HCT116 (cell line): ENCODE results near the gene DLG2. TPM values are rescaled to one million over a fixed set of nuclear protein-coding genes. Genes with fewer than 3 reads are reported as not detected.

Experiments
- ATAC-seq: fragments of 200-7000 bp; cut with Tn5 transposase; 2 replicates; pipeline ENCODE4 v1.9.1; 2020; ENCODE audit warnings: mild to moderate bottlenecking, moderate library complexity
- BruUV-seq: library from RNA; stranded (reverse); fragments of 400-500 nt; replicated peaks from 2 replicates; lab custom pipeline; 2021; lab: Mats Ljungman, UMichigan
- CTCF ChIA-PET: fragments of 300-600 bp; sonication (Branson Sonifier 250); formaldehyde crosslinking; loops from one replicate; lab custom pipeline; 2021; ENCODE audit warnings: antibody characterized with exemption; lab: Charles Lee
- POLR2A ChIA-PET: fragments of 300-600, 350-600 bp; sonication (Branson Sonifier 250); formaldehyde crosslinking; loops from one replicate; lab custom pipeline; 2021; ENCODE audit warnings: antibody characterized with exemption; lab: Charles Lee
- RAD21 ChIA-PET, 2 experiments: fragments of 300-600 bp; sonication (Branson Sonifier 250); formaldehyde crosslinking; loops; one replicate each; lab custom pipeline; 2023; ENCODE audit warnings: low total read pairs in 2 of 2; ENCODE audit not compliant: uncharacterized antibody in 2 of 2, unreplicated experiment in 2 of 2, low non-redundant PET in 1 of 2; lab: Charles Lee
- DNase-seq: peaks from one replicate; pipeline ENCODE4 v3.0.0-alpha.2; 2010; ENCODE audit warnings: low read depth, low spot score
- H2AFZ ChIP-seq: fragments of 200-600 bp; shearing (Covaris generic), sonication (generic); 2 replicates; pipeline ENCODE4 v1.6.1; 2017; ENCODE audit warnings: low read depth, mixed run types, mixed read lengths, antibody characterized with exemption, low read length; ENCODE audit not compliant: poor library complexity, severe bottlenecking
- H3K27ac ChIP-seq: 2 replicates; pipeline ENCODE4 v1.5.1; 2012; ENCODE audit warnings: low read depth, low read length
- H3K27me3 ChIP-seq: fragments of 200-600 bp; sonication (generic); 2 replicates; pipeline ENCODE4 v1.6.1; 2016; ENCODE audit warnings: mixed run types, low read length, mixed read lengths; ENCODE audit not compliant: insufficient read depth
- H3K36me3 ChIP-seq, 2 experiments: fragments of 200-500 bp in 1 of 2; fragments of 200-600 bp in 1 of 2; sonication (Bioruptor generic) in 1 of 2; sonication (generic) in 1 of 2; 2 replicates each; pipeline versions ENCODE4 v1.5.1 to v1.6.1; 2014 to 2016; ENCODE audit warnings: low read length in 2 of 2, inconsistent platforms in 1 of 2, mixed read lengths in 1 of 2, mixed run types in 1 of 2; ENCODE audit not compliant: insufficient read depth in 2 of 2, control insufficient read depth in 1 of 2
- H3K4me1 ChIP-seq, 2 experiments: fragments of 200-600 bp in 1 of 2; sonication (generic) in 1 of 2; 2 replicates each; pipeline versions ENCODE4 v1.5.1 to v1.6.1; 2012 to 2017; ENCODE audit warnings: low read length in 2 of 2, inconsistent platforms in 1 of 2, mild to moderate bottlenecking in 1 of 2, mixed read lengths in 1 of 2, mixed run types in 1 of 2, moderate library complexity in 1 of 2; ENCODE audit not compliant: insufficient read depth in 2 of 2, control insufficient read depth in 1 of 2
- H3K4me2 ChIP-seq: fragments of 200-600 bp; sonication (generic); 2 replicates; pipeline ENCODE4 v1.6.1; 2017; ENCODE audit warnings: mixed run types, low read length, mixed read lengths
- H3K4me3 ChIP-seq, 2 experiments: fragments of 200-600 bp in 1 of 2; sonication (generic) in 1 of 2; replicated peaks in 1 of 2; 2 replicates each; pipeline ENCODE4 v1.5.1; 2011 to 2016; ENCODE audit warnings: low read length in 2 of 2, control low read depth in 1 of 2, low read depth in 1 of 2, mild to moderate bottlenecking in 1 of 2, mixed read lengths in 1 of 2, mixed run types in 1 of 2
- H3K79me2 ChIP-seq: fragments of 200-600 bp; sonication (generic); 2 replicates; pipeline ENCODE4 v1.6.1; 2017; ENCODE audit warnings: mild to moderate bottlenecking, mixed run types, low read length, moderate library complexity, mixed read lengths; ENCODE audit not compliant: insufficient read depth
- H3K9ac ChIP-seq: fragments of 200-600 bp; sonication (generic); 2 replicates; pipeline ENCODE4 v1.6.1; 2016; ENCODE audit warnings: low read length, mixed read lengths
- H3K9me2 ChIP-seq: fragments of 200-600 bp; sonication (generic), shearing (Covaris generic); 2 replicates; pipeline ENCODE4 v1.6.1; 2017; ENCODE audit warnings: mixed run types, mild to moderate bottlenecking, moderate library complexity; ENCODE audit not compliant: insufficient read depth
- H3K9me3 ChIP-seq, 2 experiments: fragments of 200-500 bp in 1 of 2; fragments of 200-600 bp in 1 of 2; sonication (Bioruptor generic) in 1 of 2; sonication (generic) in 1 of 2; 2 replicates each; pipeline ENCODE4 v1.6.1; 2014 to 2017; ENCODE audit warnings: low read length in 2 of 2, mixed read lengths in 2 of 2, inconsistent platforms in 1 of 2, low read depth in 1 of 2, mild to moderate bottlenecking in 1 of 2, mixed run types in 1 of 2, moderate library complexity in 1 of 2; ENCODE audit not compliant: control insufficient read depth in 1 of 2, insufficient read depth in 1 of 2
- H4K20me1 ChIP-seq: fragments of 200-600 bp; sonication (generic), shearing (Covaris generic); 2 replicates; pipeline ENCODE4 v1.6.1; 2017; ENCODE audit warnings: mixed run types, mild to moderate bottlenecking, moderate library complexity; ENCODE audit not compliant: insufficient read depth
- CBX3 ChIP-seq: IDR thresholded peaks from 2 replicates; pipeline ENCODE4 v1.6.1; 2012; ENCODE audit warnings: low read depth
- CEBPB ChIP-seq: IDR thresholded peaks from 2 replicates; pipeline ENCODE4 v1.6.1; 2012; ENCODE audit warnings: low read depth
- EGR1 ChIP-seq: IDR thresholded peaks from 2 replicates; pipeline ENCODE4 v1.6.1; 2012; ENCODE audit warnings: low read depth
- ELF1 ChIP-seq: IDR thresholded peaks from 2 replicates; pipeline ENCODE4 v1.6.1; 2012; ENCODE audit warnings: low read depth, borderline replicate concordance
- EZH2 ChIP-seq: fragments of 200-600 bp; sonication (generic); IDR thresholded peaks from 2 replicates; pipeline ENCODE4 v1.6.1; 2017; ENCODE audit warnings: antibody characterized with exemption, mixed run types
- EZH2phosphoT487 ChIP-seq: fragments of 200-600 bp; IDR thresholded peaks from 2 replicates; pipeline ENCODE4 v1.6.1; 2018; ENCODE audit warnings: antibody characterized with exemption, borderline replicate concordance
- FOSL1 ChIP-seq: IDR thresholded peaks from 2 replicates; pipeline ENCODE4 v1.6.1; 2012; ENCODE audit warnings: low read depth
- POLR2A ChIP-seq: IDR thresholded peaks from 2 replicates; pipeline ENCODE4 v1.7.0; 2011; ENCODE audit warnings: borderline replicate concordance; ENCODE audit not compliant: insufficient read depth, insufficient read length; ENCODE audit errors: extremely low read depth
- SP1 ChIP-seq: IDR thresholded peaks from 2 replicates; pipeline ENCODE4 v1.6.1; 2012; ENCODE audit warnings: low read depth
- TCF7L2 ChIP-seq: IDR thresholded peaks from 2 replicates; pipeline ENCODE4 v1.7.0; 2011; ENCODE audit warnings: borderline replicate concordance, inconsistent platforms; ENCODE audit not compliant: insufficient read depth, insufficient read length; ENCODE audit errors: extremely low read depth
- ZNF274 ChIP-seq: fragments of 200-500 bp; sonication (Bioruptor generic); IDR thresholded peaks from 2 replicates; pipeline ENCODE4 v1.6.1; 2014; ENCODE audit warnings: mild to moderate bottlenecking, low read depth, low read length, inconsistent platforms
- intact Hi-C: fragments of 100-400 bp; cut with micrococcal nuclease; formaldehyde crosslinking; loops from 2 replicates; pipeline ENCODE4 v1.10.0; 2022
- total RNA-seq: library from RNA; stranded (reverse); gene quantifications from one replicate; pipeline ENCODE4 v1.2.1, GENCODE V29; 2021; ENCODE audit not compliant: unreplicated experiment
- TF ChIP-seq, protein P1 (sequence below), 3 experiments: fragments of 200-600 bp in 1 of 3; sonication (generic) in 1 of 3; IDR thresholded peaks in 2 of 3; conservative IDR thresholded peaks in 1 of 3; 2 replicates each; pipeline ENCODE4 v1.5.1; 2012 to 2017; ENCODE audit warnings: low read depth in 2 of 3, low read length in 2 of 3, antibody characterized with exemption in 1 of 3, borderline replicate concordance in 1 of 3, control low read depth in 1 of 3, mild to moderate bottlenecking in 1 of 3, mixed read lengths in 1 of 3, mixed run types in 1 of 3, moderate library complexity in 1 of 3; ENCODE audit not compliant: insufficient read depth in 1 of 3
- TF ChIP-seq, protein P2 (sequence below): IDR thresholded peaks from 2 replicates; pipeline ENCODE4 v1.6.1; 2012
- TF ChIP-seq, protein P3 (sequence below): IDR thresholded peaks from 2 replicates; pipeline ENCODE4 v1.6.1; 2012; ENCODE audit warnings: low read depth
- TF ChIP-seq, protein P4 (sequence below): IDR thresholded peaks from 2 replicates; pipeline ENCODE4 v1.6.1; 2012

Gene DLG2
- total RNA-seq, 1 experiment from 2014 or later: 2.4 TPM

DNA sequence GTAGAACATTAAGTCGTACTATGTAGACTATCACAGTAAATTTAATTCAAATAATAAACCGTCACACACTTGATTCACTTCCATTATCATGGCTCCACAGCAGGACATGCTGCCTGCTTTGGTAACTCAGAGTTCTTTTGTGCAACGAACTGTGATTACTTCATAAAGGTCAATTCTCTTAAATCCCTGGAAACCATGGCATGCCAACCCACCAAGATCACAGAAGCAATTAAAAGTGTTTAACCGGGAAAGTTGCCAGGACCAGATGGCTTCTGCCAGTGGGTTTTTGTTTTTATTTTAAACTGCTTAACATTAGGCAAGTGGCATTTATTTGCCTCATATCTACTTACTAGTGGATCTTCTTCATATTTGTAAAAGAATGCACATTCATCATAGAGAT is 1162.1 kb downstream of the DLG2 start:
- BruUV-seq: no TSS peak
- 0 out of 2 replicates have a peak, but pooled peaks cover 3% of the 10 kb centered on the region for H3K27me3 ChIP-seq
- intact Hi-C loops: no loop called here
- no peaks in the 10 kb centered on the region for H3K36me3 ChIP-seq
- no peaks in the 10 kb centered on the region for H3K79me2 ChIP-seq
- ATAC-seq: no peak
- no peaks in the 10 kb centered on the region for H3K4me1 ChIP-seq
- H3K27ac ChIP-seq: no peak overlapping the region
- H3K9me2 ChIP-seq: no peaks in the 10 kb centered on the region
- no peak overlapping the region for H3K4me2 ChIP-seq
- H3K4me3 ChIP-seq: no peak overlapping the region
- TF ChIP-seq EZH2: no peak
- no peak for TF ChIP-seq POLR2A
- TF ChIP-seq, protein P1, sequence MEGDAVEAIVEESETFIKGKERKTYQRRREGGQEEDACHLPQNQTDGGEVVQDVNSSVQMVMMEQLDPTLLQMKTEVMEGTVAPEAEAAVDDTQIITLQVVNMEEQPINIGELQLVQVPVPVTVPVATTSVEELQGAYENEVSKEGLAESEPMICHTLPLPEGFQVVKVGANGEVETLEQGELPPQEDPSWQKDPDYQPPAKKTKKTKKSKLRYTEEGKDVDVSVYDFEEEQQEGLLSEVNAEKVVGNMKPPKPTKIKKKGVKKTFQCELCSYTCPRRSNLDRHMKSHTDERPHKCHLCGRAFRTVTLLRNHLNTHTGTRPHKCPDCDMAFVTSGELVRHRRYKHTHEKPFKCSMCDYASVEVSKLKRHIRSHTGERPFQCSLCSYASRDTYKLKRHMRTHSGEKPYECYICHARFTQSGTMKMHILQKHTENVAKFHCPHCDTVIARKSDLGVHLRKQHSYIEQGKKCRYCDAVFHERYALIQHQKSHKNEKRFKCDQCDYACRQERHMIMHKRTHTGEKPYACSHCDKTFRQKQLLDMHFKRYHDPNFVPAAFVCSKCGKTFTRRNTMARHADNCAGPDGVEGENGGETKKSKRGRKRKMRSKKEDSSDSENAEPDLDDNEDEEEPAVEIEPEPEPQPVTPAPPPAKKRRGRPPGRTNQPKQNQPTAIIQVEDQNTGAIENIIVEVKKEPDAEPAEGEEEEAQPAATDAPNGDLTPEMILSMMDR (IDR thresholded peaks at IDR 0.05 in 2 of 3, conservative IDR thresholded peaks at IDR 0.05 in 1 of 3; ENCODE audit: borderline replicate concordance in 1 of 3, insufficient read depth in 1 of 3, low read depth in 2 of 3, low read length in 2 of 3): no peak
- TF ChIP-seq CBX3: no peak
- TF ChIP-seq, protein P2, sequence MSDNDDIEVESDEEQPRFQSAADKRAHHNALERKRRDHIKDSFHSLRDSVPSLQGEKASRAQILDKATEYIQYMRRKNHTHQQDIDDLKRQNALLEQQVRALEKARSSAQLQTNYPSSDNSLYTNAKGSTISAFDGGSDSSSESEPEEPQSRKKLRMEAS: no peak
- no peak for TF ChIP-seq ELF1
- TF ChIP-seq EZH2phosphoT487: no peak
- TF ChIP-seq SP1: no peak
- TF ChIP-seq, all 23 proteins: peak for 0
- H4K20me1 ChIP-seq: no peaks in the 10 kb centered on the region
- no peak overlapping the region for H3K9ac ChIP-seq
- no peak for DNase-seq
- H3K9me3 ChIP-seq: no peaks in the 10 kb centered on the region
- RAD21 ChIA-PET: no interaction called here
- H2AFZ ChIP-seq: no peak overlapping the region
- POLR2A ChIA-PET: no interaction called here
- CTCF ChIA-PET: no interaction called here

DNA sequence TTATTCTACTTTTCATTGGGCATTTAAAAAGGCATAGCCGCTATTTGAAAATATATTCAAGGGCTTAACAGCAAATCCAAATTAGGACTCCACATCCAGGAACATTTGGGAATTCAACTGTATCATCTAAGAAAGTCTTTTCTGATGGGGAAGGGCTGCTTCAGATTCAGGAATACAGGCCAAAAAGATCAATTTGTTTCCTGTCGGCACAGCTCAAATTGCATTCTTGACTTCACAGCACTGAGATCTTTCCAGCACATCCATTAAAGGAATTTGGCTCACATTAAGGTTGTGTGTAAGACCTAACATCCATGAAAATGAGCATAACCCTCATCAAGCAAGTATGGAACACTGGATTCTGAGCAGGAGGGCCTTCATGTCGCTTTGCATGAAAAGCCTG is 1171.5 kb downstream of the DLG2 start:
- no peak for ATAC-seq

More for the DNA sequence above, 1171.5 kb downstream of the DLG2 start:
- Histone ChIP-seq H3K9me2 (no peaks in the 10 kb centered on the region), H2AFZ (no peak overlapping the region), H3K4me2 (no peak overlapping the region), H3K4me3 (no peak overlapping the region), H3K36me3 (no peaks in the 10 kb centered on the region), H3K79me2 (no peaks in the 10 kb centered on the region), H3K9ac (no peak overlapping the region), H3K27me3 (no peaks in the 10 kb centered on the region), H4K20me1 (no peaks in the 10 kb centered on the region), H3K4me1 (no peaks in the 10 kb centered on the region), H3K27ac (no peak overlapping the region), H3K9me3 (no peaks in the 10 kb centered on the region)
- intact Hi-C loops: no loop called here
- POLR2A ChIA-PET: no interaction called here
- CTCF ChIA-PET: no interaction called here
- BruUV-seq: no TSS peak
- RAD21 ChIA-PET: no interaction called here
- no peak for TF ChIP-seq CEBPB
- no peak for TF ChIP-seq TCF7L2
- no peak for TF ChIP-seq FOSL1
- no peak for TF ChIP-seq CBX3
- TF ChIP-seq EZH2phosphoT487: no peak
- TF ChIP-seq, protein P3, sequence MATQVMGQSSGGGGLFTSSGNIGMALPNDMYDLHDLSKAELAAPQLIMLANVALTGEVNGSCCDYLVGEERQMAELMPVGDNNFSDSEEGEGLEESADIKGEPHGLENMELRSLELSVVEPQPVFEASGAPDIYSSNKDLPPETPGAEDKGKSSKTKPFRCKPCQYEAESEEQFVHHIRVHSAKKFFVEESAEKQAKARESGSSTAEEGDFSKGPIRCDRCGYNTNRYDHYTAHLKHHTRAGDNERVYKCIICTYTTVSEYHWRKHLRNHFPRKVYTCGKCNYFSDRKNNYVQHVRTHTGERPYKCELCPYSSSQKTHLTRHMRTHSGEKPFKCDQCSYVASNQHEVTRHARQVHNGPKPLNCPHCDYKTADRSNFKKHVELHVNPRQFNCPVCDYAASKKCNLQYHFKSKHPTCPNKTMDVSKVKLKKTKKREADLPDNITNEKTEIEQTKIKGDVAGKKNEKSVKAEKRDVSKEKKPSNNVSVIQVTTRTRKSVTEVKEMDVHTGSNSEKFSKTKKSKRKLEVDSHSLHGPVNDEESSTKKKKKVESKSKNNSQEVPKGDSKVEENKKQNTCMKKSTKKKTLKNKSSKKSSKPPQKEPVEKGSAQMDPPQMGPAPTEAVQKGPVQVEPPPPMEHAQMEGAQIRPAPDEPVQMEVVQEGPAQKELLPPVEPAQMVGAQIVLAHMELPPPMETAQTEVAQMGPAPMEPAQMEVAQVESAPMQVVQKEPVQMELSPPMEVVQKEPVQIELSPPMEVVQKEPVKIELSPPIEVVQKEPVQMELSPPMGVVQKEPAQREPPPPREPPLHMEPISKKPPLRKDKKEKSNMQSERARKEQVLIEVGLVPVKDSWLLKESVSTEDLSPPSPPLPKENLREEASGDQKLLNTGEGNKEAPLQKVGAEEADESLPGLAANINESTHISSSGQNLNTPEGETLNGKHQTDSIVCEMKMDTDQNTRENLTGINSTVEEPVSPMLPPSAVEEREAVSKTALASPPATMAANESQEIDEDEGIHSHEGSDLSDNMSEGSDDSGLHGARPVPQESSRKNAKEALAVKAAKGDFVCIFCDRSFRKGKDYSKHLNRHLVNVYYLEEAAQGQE: no peak
- TF ChIP-seq, protein P4, sequence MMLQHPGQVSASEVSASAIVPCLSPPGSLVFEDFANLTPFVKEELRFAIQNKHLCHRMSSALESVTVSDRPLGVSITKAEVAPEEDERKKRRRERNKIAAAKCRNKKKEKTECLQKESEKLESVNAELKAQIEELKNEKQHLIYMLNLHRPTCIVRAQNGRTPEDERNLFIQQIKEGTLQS: no peak
- no peak for TF ChIP-seq ZNF274
- no peak for TF ChIP-seq EGR1
- DNase-seq: no peak
